Glomerular visceral epithelial cell (primary cell): ENCODE results near the gene GHRHR.

Experiments used
- DNase-seq: peaks from one replicate; pipeline ENCODE4 v3.0.0-alpha.2; 2016; ENCODE audit errors: extremely low spot score

Gene GHRHR

GRCh38 chr7:30963842-30964241, at the start of gene GHRHR:
Gene GHRHR, plus strand, starts transcription at chr7:30963953. Its CDS starts 116 bp downstream, at chr7:30964069.
- no peak for DNase-seq

- peak; percentile 70 for DNase-seq
Measured at GRCh38 chr7:30914596-30914995, 49.2 kb upstream of the GHRHR start.

- DNase-seq = no peak
Measured at GRCh38 chr7:30915005-30915601, 48.6 kb upstream of the GHRHR start.

- DNase-seq = no peak
Measured at GRCh38 chr7:30915751-30916150, 48.0 kb upstream of the GHRHR start.

GRCh38 chr7:30916255-30916654, 47.5 kb upstream of the GHRHR start:
- DNase-seq = no peak

GRCh38 chr7:30916767-30917166, 47.0 kb upstream of the GHRHR start:
- DNase-seq = no peak

- no peak for DNase-seq
Measured at GRCh38 chr7:30917216-30917893, 46.4 kb upstream of the GHRHR start.

- no peak for DNase-seq
Measured at GRCh38 chr7:30918676-30919075, 45.1 kb upstream of the GHRHR start.

- DNase-seq = no peak
Measured at GRCh38 chr7:30920021-30920583, 43.7 kb upstream of the GHRHR start.

- peak; percentile 43 for DNase-seq
Measured at GRCh38 chr7:30920584-30921539, 42.9 kb upstream of the GHRHR start.

- no peak for DNase-seq
Measured at GRCh38 chr7:30921540-30922401, 42.0 kb upstream of the GHRHR start.

- DNase-seq = no peak
Measured at GRCh38 chr7:30922596-30922995, 41.2 kb upstream of the GHRHR start.

GRCh38 chr7:30923009-30923773, 40.6 kb upstream of the GHRHR start:
- DNase-seq = no peak

- no peak for DNase-seq
Measured at GRCh38 chr7:30923774-30924413, 39.9 kb upstream of the GHRHR start.

- DNase-seq = no peak
Measured at GRCh38 chr7:30924624-30925023, 39.1 kb upstream of the GHRHR start.

GRCh38 chr7:30925117-30925516, 38.6 kb upstream of the GHRHR start:
- no peak for DNase-seq

- DNase-seq = no peak
Measured at GRCh38 chr7:30925913-30926312, 37.8 kb upstream of the GHRHR start.

- DNase-seq = no peak
Measured at GRCh38 chr7:30926313-30926712, 37.4 kb upstream of the GHRHR start.

- DNase-seq = no peak
Measured at GRCh38 chr7:30927040-30927439, 36.7 kb upstream of the GHRHR start.

- DNase-seq = no peak
Measured at GRCh38 chr7:30927559-30927958, 36.2 kb upstream of the GHRHR start.
